ENCODE measurements around the gene MAML3. TPM values are rescaled to one million over a fixed set of nuclear protein-coding genes. Genes with fewer than 3 reads are reported as not detected.

The MAML3 gene
- total RNA-seq, 2 donors from 2014 or later, result 29.2 to 32.2 TPM

GRCh38 chr4:140183270-140183669 is 29.3 kb upstream of the MAML3 start:
- H3K9me3 ChIP-seq (ENCODE audit: control insufficient read depth, low read length), result no peaks in the 10 kb centered on the region
- no peak overlapping the region for H3K27ac ChIP-seq (ENCODE audit: low read depth, low read length)
- Mint-ChIP-seq H3K4me1 (peaks cover 6% of the 10 kb centered on the region), H3K36me3 (ENCODE audit: low read depth) (no peaks in the 10 kb centered on the region), H3K9me3 (no peaks in the 10 kb centered on the region), H3K4me3 (no peak overlapping the region), H3K27ac (no peak overlapping the region), H3K27me3 (ENCODE audit: insufficient read depth) (no peaks in the 10 kb centered on the region)
- H3K36me3 ChIP-seq (ENCODE audit: control insufficient read depth, insufficient read depth, low read length), result no peaks in the 10 kb centered on the region
- H3K4me3 ChIP-seq (ENCODE audit: low read length), result no peak overlapping the region
- WGBS, 2 experiments (ENCODE audit: insufficient coverage in 1 of 2, insufficient read length in 1 of 2), result 89% methylated on average over 2 of the region's 2 CpGs; no CpG with 5 or more reads in 1 of the 2 experiments
- DNase-seq, result no peak
- no peak overlapping the region for H3K9ac ChIP-seq (ENCODE audit: extremely low read depth, low read length, poor library complexity, severe bottlenecking)
- no peak for TF ChIP-seq CTCF (conservative IDR thresholded peaks at IDR 0.05)
- no peaks in the 10 kb centered on the region for H3K27me3 ChIP-seq (ENCODE audit: control insufficient read depth, insufficient read depth, low read length, poor library complexity, severe bottlenecking)
- H3K4me1 ChIP-seq (ENCODE audit: control insufficient read depth, insufficient read depth, low read length), result no peaks in the 10 kb centered on the region

GRCh38 chr4:140180577-140180976 is 26.6 kb upstream of the MAML3 start:
- 100% methylated on average over 2 of the region's 3 CpGs; no CpG with 5 or more reads in 1 of the 2 experiments for WGBS, 2 experiments (ENCODE audit: insufficient coverage in 1 of 2, insufficient read length in 1 of 2)

GRCh38 chr4:140176735-140177134 is 22.8 kb upstream of the MAML3 start:
- no peak overlapping the region for H3K27ac ChIP-seq (ENCODE audit: low read depth, low read length)
- Mint-ChIP-seq H3K27me3 (ENCODE audit: insufficient read depth) (no peaks in the 10 kb centered on the region), H3K27ac (no peak overlapping the region), H3K36me3 (ENCODE audit: low read depth) (no peaks in the 10 kb centered on the region), H3K4me3 (no peak overlapping the region), H3K9me3 (no peaks in the 10 kb centered on the region), H3K4me1 (no peaks in the 10 kb centered on the region)
- WGBS, 2 experiments (ENCODE audit: insufficient coverage in 1 of 2, insufficient read length in 1 of 2), result 91 to 93% methylated on average over 3 of the region's 3 CpGs
- no peak for DNase-seq
- H3K9me3 ChIP-seq (ENCODE audit: control insufficient read depth, low read length), result no peaks in the 10 kb centered on the region
- H3K4me3 ChIP-seq (ENCODE audit: low read length), result no peak overlapping the region
- H3K4me1 ChIP-seq (ENCODE audit: control insufficient read depth, insufficient read depth, low read length), result no peaks in the 10 kb centered on the region
- no peaks in the 10 kb centered on the region for H3K36me3 ChIP-seq (ENCODE audit: control insufficient read depth, insufficient read depth, low read length)
- no peak for TF ChIP-seq CTCF (conservative IDR thresholded peaks at IDR 0.05)
- no peaks in the 10 kb centered on the region for H3K27me3 ChIP-seq (ENCODE audit: control insufficient read depth, insufficient read depth, low read length, poor library complexity, severe bottlenecking)
- no peak overlapping the region for H3K9ac ChIP-seq (ENCODE audit: extremely low read depth, low read length, poor library complexity, severe bottlenecking)

More at GRCh38 chr4:140180577-140180976, 26.6 kb upstream of the MAML3 start:
- no peaks in the 10 kb centered on the region for H3K27me3 ChIP-seq (ENCODE audit: control insufficient read depth, insufficient read depth, low read length, poor library complexity, severe bottlenecking)
- no peak overlapping the region for H3K27ac ChIP-seq (ENCODE audit: low read depth, low read length)
- H3K4me3 Mint-ChIP-seq, result no peak overlapping the region
- H3K4me3 ChIP-seq (ENCODE audit: low read length), result no peak overlapping the region
- no peaks in the 10 kb centered on the region for H3K9me3 Mint-ChIP-seq
- H3K9ac ChIP-seq (ENCODE audit: extremely low read depth, low read length, poor library complexity, severe bottlenecking), result no peak overlapping the region
- no peaks in the 10 kb centered on the region for H3K36me3 ChIP-seq (ENCODE audit: control insufficient read depth, insufficient read depth, low read length)
- no peaks in the 10 kb centered on the region for H3K36me3 Mint-ChIP-seq (ENCODE audit: low read depth)
- H3K4me1 ChIP-seq (ENCODE audit: control insufficient read depth, insufficient read depth, low read length), result no peaks in the 10 kb centered on the region
- no peak for TF ChIP-seq CTCF (conservative IDR thresholded peaks at IDR 0.05)
- H3K9me3 ChIP-seq (ENCODE audit: control insufficient read depth, low read length), result no peaks in the 10 kb centered on the region
- DNase-seq, result no peak
- H3K4me1 Mint-ChIP-seq, result no peaks in the 10 kb centered on the region
- H3K27ac Mint-ChIP-seq, result no peak overlapping the region
- no peaks in the 10 kb centered on the region for H3K27me3 Mint-ChIP-seq (ENCODE audit: insufficient read depth)
